Ishikawa (cell line): ENCODE data around the gene AVEN.

Experiments
- CEBPB ChIP-seq: IDR thresholded peaks from 2 replicates; pipeline ENCODE4 v1.6.1; 2012
- CREB1 ChIP-seq: IDR thresholded peaks from 2 replicates; pipeline ENCODE4 v1.6.1; 2012; ENCODE audit warnings: low read depth
- EGR1 ChIP-seq: IDR thresholded peaks from 2 replicates; pipeline ENCODE4 v1.6.1; 2012
- EP300 ChIP-seq: IDR thresholded peaks from 2 replicates; pipeline ENCODE4 v1.6.1; 2012; ENCODE audit warnings: borderline replicate concordance
- FOXM1 ChIP-seq: IDR thresholded peaks from 2 replicates; pipeline ENCODE4 v1.6.1; 2012; ENCODE audit warnings: low read depth, borderline replicate concordance
- NFIC ChIP-seq: IDR thresholded peaks from 2 replicates; pipeline ENCODE4 v1.6.1; 2012
- RAD21 ChIP-seq: IDR thresholded peaks from 2 replicates; pipeline ENCODE4 v1.6.1; 2012; ENCODE audit warnings: low read depth
- TAF1 ChIP-seq: IDR thresholded peaks from 2 replicates; pipeline ENCODE4 v1.6.1; 2012; ENCODE audit warnings: low read depth, mild to moderate bottlenecking
- TCF12 ChIP-seq: IDR thresholded peaks from 2 replicates; pipeline ENCODE4 v1.6.1; 2012; ENCODE audit warnings: low read depth
- TEAD4 ChIP-seq: IDR thresholded peaks from 2 replicates; pipeline ENCODE4 v1.6.1; 2012
- YY1 ChIP-seq: IDR thresholded peaks from 2 replicates; pipeline ENCODE4 v1.6.1; 2012; ENCODE audit warnings: low read depth
- ZBTB7A ChIP-seq: IDR thresholded peaks from 2 replicates; pipeline ENCODE4 v1.6.1; 2012; ENCODE audit warnings: low read depth
- TF ChIP-seq, protein P1 (sequence below): IDR thresholded peaks from 2 replicates; pipeline ENCODE4 v1.6.1; 2012
- TF ChIP-seq, protein P2 (sequence below): IDR thresholded peaks from 2 replicates; pipeline ENCODE4 v1.6.1; 2012
- TF ChIP-seq, protein P3 (sequence below): IDR thresholded peaks from 2 replicates; pipeline ENCODE4 v1.6.1; 2012; ENCODE audit warnings: low read depth, mild to moderate bottlenecking

AVEN gene

GRCh38 chr15:33960549-33960935, 78.5 kb downstream of the AVEN start:
- no peak for TF ChIP-seq CEBPB
- TF ChIP-seq TEAD4: no peak
- TF ChIP-seq, protein P1, sequence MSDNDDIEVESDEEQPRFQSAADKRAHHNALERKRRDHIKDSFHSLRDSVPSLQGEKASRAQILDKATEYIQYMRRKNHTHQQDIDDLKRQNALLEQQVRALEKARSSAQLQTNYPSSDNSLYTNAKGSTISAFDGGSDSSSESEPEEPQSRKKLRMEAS: no peak
- TF ChIP-seq ZBTB7A: no peak
- no peak for TF ChIP-seq NFIC
- no peak for TF ChIP-seq EGR1
- no peak for TF ChIP-seq CREB1
- TF ChIP-seq TAF1: no peak
- TF ChIP-seq, protein P2, sequence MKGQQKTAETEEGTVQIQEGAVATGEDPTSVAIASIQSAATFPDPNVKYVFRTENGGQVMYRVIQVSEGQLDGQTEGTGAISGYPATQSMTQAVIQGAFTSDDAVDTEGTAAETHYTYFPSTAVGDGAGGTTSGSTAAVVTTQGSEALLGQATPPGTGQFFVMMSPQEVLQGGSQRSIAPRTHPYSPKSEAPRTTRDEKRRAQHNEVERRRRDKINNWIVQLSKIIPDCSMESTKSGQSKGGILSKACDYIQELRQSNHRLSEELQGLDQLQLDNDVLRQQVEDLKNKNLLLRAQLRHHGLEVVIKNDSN: no peak
- no peak for TF ChIP-seq TCF12
- no peak for TF ChIP-seq EP300
- TF ChIP-seq YY1: no peak
- TF ChIP-seq FOXM1: no peak
- no peak for TF ChIP-seq RAD21
- TF ChIP-seq, protein P3, sequence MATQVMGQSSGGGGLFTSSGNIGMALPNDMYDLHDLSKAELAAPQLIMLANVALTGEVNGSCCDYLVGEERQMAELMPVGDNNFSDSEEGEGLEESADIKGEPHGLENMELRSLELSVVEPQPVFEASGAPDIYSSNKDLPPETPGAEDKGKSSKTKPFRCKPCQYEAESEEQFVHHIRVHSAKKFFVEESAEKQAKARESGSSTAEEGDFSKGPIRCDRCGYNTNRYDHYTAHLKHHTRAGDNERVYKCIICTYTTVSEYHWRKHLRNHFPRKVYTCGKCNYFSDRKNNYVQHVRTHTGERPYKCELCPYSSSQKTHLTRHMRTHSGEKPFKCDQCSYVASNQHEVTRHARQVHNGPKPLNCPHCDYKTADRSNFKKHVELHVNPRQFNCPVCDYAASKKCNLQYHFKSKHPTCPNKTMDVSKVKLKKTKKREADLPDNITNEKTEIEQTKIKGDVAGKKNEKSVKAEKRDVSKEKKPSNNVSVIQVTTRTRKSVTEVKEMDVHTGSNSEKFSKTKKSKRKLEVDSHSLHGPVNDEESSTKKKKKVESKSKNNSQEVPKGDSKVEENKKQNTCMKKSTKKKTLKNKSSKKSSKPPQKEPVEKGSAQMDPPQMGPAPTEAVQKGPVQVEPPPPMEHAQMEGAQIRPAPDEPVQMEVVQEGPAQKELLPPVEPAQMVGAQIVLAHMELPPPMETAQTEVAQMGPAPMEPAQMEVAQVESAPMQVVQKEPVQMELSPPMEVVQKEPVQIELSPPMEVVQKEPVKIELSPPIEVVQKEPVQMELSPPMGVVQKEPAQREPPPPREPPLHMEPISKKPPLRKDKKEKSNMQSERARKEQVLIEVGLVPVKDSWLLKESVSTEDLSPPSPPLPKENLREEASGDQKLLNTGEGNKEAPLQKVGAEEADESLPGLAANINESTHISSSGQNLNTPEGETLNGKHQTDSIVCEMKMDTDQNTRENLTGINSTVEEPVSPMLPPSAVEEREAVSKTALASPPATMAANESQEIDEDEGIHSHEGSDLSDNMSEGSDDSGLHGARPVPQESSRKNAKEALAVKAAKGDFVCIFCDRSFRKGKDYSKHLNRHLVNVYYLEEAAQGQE: no peak

DNA sequence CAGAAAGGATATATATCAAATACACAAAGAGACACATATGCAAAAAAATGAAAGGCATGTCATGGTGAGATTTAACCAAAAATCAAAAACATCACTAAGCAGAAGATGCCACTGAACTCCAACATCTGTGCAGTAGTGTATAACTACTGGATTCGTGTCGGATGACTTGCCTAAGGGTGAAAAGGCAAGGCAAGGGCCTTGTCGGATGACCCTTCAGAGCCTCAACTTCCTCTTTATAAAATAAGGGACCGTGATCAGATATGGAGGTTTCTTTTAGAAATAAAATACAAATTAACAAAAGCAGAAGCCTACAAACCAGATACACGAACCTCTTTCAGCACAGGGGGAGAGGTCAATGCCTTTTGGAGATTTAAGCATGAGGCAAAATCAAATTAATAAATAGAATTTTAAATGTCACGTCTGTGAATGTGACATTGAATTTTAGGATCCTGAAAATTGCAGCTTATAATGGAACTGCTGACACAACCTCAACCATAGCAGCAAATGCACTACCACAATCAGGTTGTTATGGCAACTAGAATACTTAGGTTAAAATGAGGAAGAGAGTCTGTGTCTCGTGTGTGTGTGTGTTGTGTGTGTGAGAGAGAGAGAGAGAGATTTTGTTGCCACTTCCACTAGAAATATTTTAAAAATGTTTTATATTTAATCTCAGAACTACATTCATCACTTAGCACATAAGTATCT, 79.0 kb downstream of the AVEN start:
- no peak for TF ChIP-seq TEAD4
- TF ChIP-seq TCF12: no peak
- TF ChIP-seq CEBPB: no peak
- TF ChIP-seq YY1: no peak
- TF ChIP-seq, protein P3: no peak
- TF ChIP-seq, protein P1: no peak
- TF ChIP-seq, protein P2: no peak
- no peak for TF ChIP-seq RAD21
- no peak for TF ChIP-seq CREB1
- no peak for TF ChIP-seq ZBTB7A

- TF ChIP-seq RAD21 (no peak), TCF12 (no peak), TEAD4 (no peak), EP300 (no peak)
- TF ChIP-seq, protein P1: no peak
Observed at GRCh38 chr15:33956397-33956796, 82.6 kb downstream of the AVEN start.

DNA sequence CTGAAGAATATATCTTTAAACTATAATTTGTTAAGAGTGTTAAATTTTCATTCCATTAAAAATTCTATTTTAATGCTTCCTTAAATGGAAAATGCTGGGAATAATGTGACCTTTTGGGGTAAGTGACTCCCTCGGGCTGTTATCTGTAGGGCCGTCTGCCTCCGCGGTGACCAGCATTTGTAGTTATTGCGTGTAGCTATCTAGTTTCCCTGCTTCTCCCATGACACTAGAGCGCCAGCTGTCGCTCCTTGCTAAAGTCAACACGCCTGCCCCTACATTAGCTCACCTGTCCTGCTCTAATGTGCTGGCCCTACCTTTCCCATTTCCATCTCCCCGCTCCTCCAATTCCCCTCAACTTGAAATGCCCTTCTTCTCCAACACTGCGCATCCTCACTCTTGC, 83.1 kb downstream of the AVEN start:
- TF ChIP-seq, protein P1: no peak
- TF ChIP-seq CEBPB: no peak
- TF ChIP-seq, protein P2: no peak
- TF ChIP-seq FOXM1: no peak
- no peak for TF ChIP-seq ZBTB7A
- TF ChIP-seq YY1: no peak
- TF ChIP-seq RAD21: no peak
- no peak for TF ChIP-seq NFIC
- TF ChIP-seq, protein P3: no peak
- no peak for TF ChIP-seq CREB1
- TF ChIP-seq TEAD4: no peak
- TF ChIP-seq TAF1: no peak
- no peak for TF ChIP-seq TCF12
- TF ChIP-seq EGR1: no peak
- TF ChIP-seq EP300: no peak
